HEK293T (cell line): Measurements from ENCODE around the gene FNDC3B.

Source experiments
- ARNT ChIP-seq: fragments of 450-650 bp; IDR thresholded peaks from 2 replicates; pipeline ENCODE4 v1.6.1; 2017; ENCODE audit warnings: mild to moderate bottlenecking
- BHLHE40 ChIP-seq: fragments of 450-650 bp; IDR thresholded peaks from 2 replicates; pipeline ENCODE4 v1.6.1; 2016; ENCODE audit warnings: mild to moderate bottlenecking, moderate library complexity, borderline replicate concordance
- CTBP1 ChIP-seq: fragments of 450-650 bp; IDR thresholded peaks from 2 replicates; pipeline ENCODE4 v1.6.1; 2016; ENCODE audit warnings: borderline replicate concordance
- ELF4 ChIP-seq: fragments of 450-650 bp; IDR thresholded peaks from 2 replicates; pipeline ENCODE4 v1.6.1; 2017; ENCODE audit warnings: antibody characterized with exemption
- FOXA1 ChIP-seq: fragments of 450-650 bp; IDR thresholded peaks from 2 replicates; pipeline ENCODE4 v1.6.1; 2016; ENCODE audit warnings: mild to moderate bottlenecking
- FOXM1 ChIP-seq: fragments of 450-650 bp; IDR thresholded peaks from 2 replicates; pipeline ENCODE4 v1.6.1; 2017; ENCODE audit warnings: mild to moderate bottlenecking, borderline replicate concordance
- HDGF ChIP-seq: fragments of 450-650 bp; IDR thresholded peaks from 2 replicates; pipeline ENCODE4 v1.6.1; 2017; ENCODE audit warnings: antibody characterized with exemption, borderline replicate concordance
- NFRKB ChIP-seq: fragments of 450-650 bp; IDR thresholded peaks from 2 replicates; pipeline ENCODE4 v1.6.1; 2016; ENCODE audit warnings: mild to moderate bottlenecking, moderate library complexity
- SP1 ChIP-seq: fragments of 450-650 bp; IDR thresholded peaks from 2 replicates; pipeline ENCODE4 v1.6.1; 2017
- SUZ12 ChIP-seq: fragments of 450-650 bp; IDR thresholded peaks from 2 replicates; pipeline ENCODE4 v1.6.1; 2016; ENCODE audit warnings: mild to moderate bottlenecking
- TARDBP ChIP-seq: fragments of 450-650 bp; IDR thresholded peaks from 2 replicates; pipeline ENCODE4 v1.6.1; 2016
- ZNF384 ChIP-seq: fragments of 450-650 bp; IDR thresholded peaks from 2 replicates; pipeline ENCODE4 v1.6.1; 2016
- TF ChIP-seq, protein P1 (sequence below): fragments of 450-650 bp; IDR thresholded peaks from 2 replicates; pipeline ENCODE4 v1.6.1; 2016

DNA sequence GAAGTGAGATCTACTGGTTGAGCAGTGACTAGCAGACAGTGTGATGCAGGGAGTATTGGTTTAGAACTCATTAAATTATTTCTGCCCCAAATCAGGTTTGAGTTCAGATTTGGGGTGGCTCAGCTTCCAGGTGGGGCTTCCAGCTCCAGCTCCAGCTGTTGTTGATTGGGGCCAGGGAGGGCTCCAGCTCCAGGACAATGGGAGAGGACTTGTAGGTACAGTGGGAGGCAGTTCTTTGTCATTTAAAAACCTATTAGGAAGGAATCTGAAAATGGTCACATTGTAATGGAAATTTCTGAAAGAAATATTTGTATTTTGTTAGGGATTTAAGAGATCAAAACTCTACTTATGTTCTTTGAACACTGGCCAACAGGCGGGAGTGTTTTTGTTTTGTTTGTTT, 97.0 kb downstream of the FNDC3B start:
- no peak for TF ChIP-seq BHLHE40
- TF ChIP-seq, protein P1, sequence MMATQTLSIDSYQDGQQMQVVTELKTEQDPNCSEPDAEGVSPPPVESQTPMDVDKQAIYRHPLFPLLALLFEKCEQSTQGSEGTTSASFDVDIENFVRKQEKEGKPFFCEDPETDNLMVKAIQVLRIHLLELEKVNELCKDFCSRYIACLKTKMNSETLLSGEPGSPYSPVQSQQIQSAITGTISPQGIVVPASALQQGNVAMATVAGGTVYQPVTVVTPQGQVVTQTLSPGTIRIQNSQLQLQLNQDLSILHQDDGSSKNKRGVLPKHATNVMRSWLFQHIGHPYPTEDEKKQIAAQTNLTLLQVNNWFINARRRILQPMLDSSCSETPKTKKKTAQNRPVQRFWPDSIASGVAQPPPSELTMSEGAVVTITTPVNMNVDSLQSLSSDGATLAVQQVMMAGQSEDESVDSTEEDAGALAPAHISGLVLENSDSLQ: no peak
- TF ChIP-seq ARNT: no peak
- TF ChIP-seq ELF4: no peak
- no peak for TF ChIP-seq FOXM1
- no peak for TF ChIP-seq SP1
- no peak for TF ChIP-seq NFRKB
- no peak for TF ChIP-seq FOXA1
- TF ChIP-seq TARDBP: no peak
- no peak for TF ChIP-seq HDGF
- no peak for TF ChIP-seq SUZ12
- no peak for TF ChIP-seq CTBP1
- no peak for TF ChIP-seq ZNF384
